Gastrocnemius medialis (tissue), 4 donors: ENCODE data around the gene ADIPOQ.

ENCODE experiments used
- POLR2A ChIP-seq, 2 donors: fragments of 450-650 bp; IDR thresholded peaks; one replicate each; pipeline ENCODE4 v1.6.1; 2017; ENCODE audit warnings: antibody characterized with exemption in 2 of 2, mild to moderate bottlenecking in 2 of 2, moderate library complexity in 2 of 2
- TF ChIP-seq, protein P1 (sequence below), 5 experiments: fragments of 450-650 bp in 3 of 5; fragments of 200-600 bp in 2 of 5; sonication (generic) in 2 of 5; IDR thresholded peaks in 4 of 5; conservative IDR thresholded peaks in 1 of 5; 1 replicate in 4 of 5; 2 replicates in 1 of 5; pipeline ENCODE4 v1.5.1; 2016 to 2019; ENCODE audit warnings: antibody characterized with exemption in 5 of 5, mild to moderate bottlenecking in 3 of 5, moderate library complexity in 3 of 5

DNA sequence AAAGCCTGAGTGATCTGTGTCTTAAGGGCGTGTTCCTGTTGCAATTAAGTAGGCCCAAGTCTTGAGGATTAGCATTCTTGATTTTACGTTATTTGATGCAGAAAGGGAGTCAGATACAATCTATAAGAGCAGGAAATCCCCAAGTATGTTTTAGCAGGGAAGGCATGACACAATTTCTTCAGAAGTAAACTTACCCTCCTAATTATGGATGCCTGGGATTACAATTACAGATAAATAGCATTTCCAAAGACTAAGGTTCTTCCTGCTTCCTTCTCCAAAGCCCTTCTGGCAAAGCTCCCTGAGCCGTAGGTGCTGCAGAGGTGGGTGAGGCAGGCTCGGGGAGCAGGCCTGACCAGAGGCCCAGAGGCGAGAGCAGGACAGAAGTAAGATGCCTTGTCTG, 52.9 kb downstream of the ADIPOQ start:
- TF ChIP-seq, protein P1, sequence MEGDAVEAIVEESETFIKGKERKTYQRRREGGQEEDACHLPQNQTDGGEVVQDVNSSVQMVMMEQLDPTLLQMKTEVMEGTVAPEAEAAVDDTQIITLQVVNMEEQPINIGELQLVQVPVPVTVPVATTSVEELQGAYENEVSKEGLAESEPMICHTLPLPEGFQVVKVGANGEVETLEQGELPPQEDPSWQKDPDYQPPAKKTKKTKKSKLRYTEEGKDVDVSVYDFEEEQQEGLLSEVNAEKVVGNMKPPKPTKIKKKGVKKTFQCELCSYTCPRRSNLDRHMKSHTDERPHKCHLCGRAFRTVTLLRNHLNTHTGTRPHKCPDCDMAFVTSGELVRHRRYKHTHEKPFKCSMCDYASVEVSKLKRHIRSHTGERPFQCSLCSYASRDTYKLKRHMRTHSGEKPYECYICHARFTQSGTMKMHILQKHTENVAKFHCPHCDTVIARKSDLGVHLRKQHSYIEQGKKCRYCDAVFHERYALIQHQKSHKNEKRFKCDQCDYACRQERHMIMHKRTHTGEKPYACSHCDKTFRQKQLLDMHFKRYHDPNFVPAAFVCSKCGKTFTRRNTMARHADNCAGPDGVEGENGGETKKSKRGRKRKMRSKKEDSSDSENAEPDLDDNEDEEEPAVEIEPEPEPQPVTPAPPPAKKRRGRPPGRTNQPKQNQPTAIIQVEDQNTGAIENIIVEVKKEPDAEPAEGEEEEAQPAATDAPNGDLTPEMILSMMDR (IDR thresholded peaks at IDR 0.05 in 4 of 5, conservative IDR thresholded peaks at IDR 0.05 in 1 of 5): no peak
- TF ChIP-seq POLR2A (IDR thresholded peaks at IDR 0.05): no peak
